GM21786 (cell line): ENCODE measurements around the gene ARMH3.

ENCODE experiments used
- ATAC-seq: cut with Tn5 transposase; IDR thresholded peaks from one replicate; pipeline ENCODE4 v1.9.1; 2021; ENCODE audit not compliant: unreplicated experiment

ARMH3 gene

GRCh38 chr10:101867931-101868330 lies 188.0 kb downstream of the ARMH3 start:
- no peak for ATAC-seq

- no peak for ATAC-seq
Measured at GRCh38 chr10:101859530-101859929, 196.4 kb downstream of the ARMH3 start.

GRCh38 chr10:101858723-101859500 lies 197.1 kb downstream of the ARMH3 start:
- peak; percentile 64 for ATAC-seq

- no peak for ATAC-seq
Measured at GRCh38 chr10:101857802-101858476, 198.0 kb downstream of the ARMH3 start.

- no peak for ATAC-seq
Measured at GRCh38 chr10:101856626-101857025, 199.3 kb downstream of the ARMH3 start.

- no peak for ATAC-seq
Measured at GRCh38 chr10:101851411-101852116, 204.4 kb downstream of the ARMH3 start.

GRCh38 chr10:101850749-101851148 lies 205.2 kb downstream of the ARMH3 start:
- no peak for ATAC-seq

- no peak for ATAC-seq
Measured at GRCh38 chr10:101848894-101849351, 207.1 kb downstream of the ARMH3 start.

GRCh38 chr10:101848408-101848807 lies 207.6 kb downstream of the ARMH3 start:
- ATAC-seq: no peak

- ATAC-seq: no peak
Measured at GRCh38 chr10:101845893-101846292, 210.1 kb downstream of the ARMH3 start.

- no peak for ATAC-seq
Measured at GRCh38 chr10:101843032-101844021, 212.6 kb downstream of the ARMH3 start, which contains the start of gene KCNIP2. Gene KCNIP2 (minus strand): TSS chr10:101843800. CDS start chr10:101843568, 232 bp downstream.

GRCh38 chr10:101841826-101842225 lies 214.1 kb downstream of the ARMH3 start:
- no peak for ATAC-seq

GRCh38 chr10:101840741-101841453 lies 215.1 kb downstream of the ARMH3 start:
- peak; percentile 74 for ATAC-seq

GRCh38 chr10:101840102-101840684 lies 215.8 kb downstream of the ARMH3 start:
- ATAC-seq: no peak

- ATAC-seq: no peak
Measured at GRCh38 chr10:101839416-101840063, 216.4 kb downstream of the ARMH3 start.

- no peak for ATAC-seq
Measured at GRCh38 chr10:101839002-101839401, 217.0 kb downstream of the ARMH3 start.

- ATAC-seq: no peak
Measured at GRCh38 chr10:101838416-101838970, 217.5 kb downstream of the ARMH3 start.

- no peak for ATAC-seq
Measured at GRCh38 chr10:101837748-101838147, 218.2 kb downstream of the ARMH3 start.

- ATAC-seq: no peak
Measured at GRCh38 chr10:101835362-101835761, 220.6 kb downstream of the ARMH3 start.
